NCI-H2227 treated with DMSO at 0.1 percent for 48 hours (cell line): Measurements from ENCODE around the gene RTP1.

Source experiments
- DNase-seq: peaks from one replicate; lab custom pipeline; 2025; lab: John Stamatoyannopoulos, UW

Gene RTP1

GRCh38 chr3:187242435-187242834 lies 45.1 kb downstream of the RTP1 start:
- no peak for DNase-seq

- DNase-seq: no peak
Measured at GRCh38 chr3:187242900-187243299, 45.6 kb downstream of the RTP1 start.

- no peak for DNase-seq
Measured at GRCh38 chr3:187243933-187244524, 46.7 kb downstream of the RTP1 start.

- DNase-seq: no peak
Measured at GRCh38 chr3:187247398-187247797, 50.1 kb downstream of the RTP1 start.
